ENCODE results near the gene PLD5.

Gene PLD5

DNA sequence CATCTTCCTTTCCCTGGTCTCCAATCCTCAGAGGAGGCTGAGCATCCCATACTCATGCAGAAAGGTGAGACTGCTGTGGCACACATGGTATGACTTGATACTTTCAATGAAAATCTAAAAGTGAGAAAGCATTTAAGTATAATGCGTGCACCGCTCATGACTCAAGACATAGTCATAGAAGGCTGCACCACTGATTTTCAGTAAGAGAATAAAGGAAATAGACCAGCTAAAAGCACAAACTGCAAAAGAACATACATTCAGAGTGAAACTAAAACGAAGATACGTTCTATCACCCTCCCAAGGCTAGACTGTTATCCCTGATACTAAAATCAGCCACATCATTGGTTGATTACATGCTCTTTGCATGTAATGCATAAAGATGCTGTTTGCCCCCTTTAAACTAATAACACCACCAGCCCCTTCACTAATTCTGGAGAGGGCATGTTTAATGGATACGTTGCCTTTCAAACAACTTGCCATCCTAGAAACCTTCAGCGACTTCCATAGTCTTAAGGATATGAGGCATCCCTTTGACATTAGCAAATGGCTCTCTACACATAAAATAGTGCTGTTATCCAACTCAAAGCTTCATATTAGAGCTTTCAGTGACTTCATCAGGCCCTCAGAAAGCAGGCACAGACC is 2.1 kb downstream of the PLD5 start:
- H3K4me3 ChIP-seq (ENCODE audit: control insufficient read depth, low read depth, low read length): no peak overlapping the region
- TF ChIP-seq, protein P1, sequence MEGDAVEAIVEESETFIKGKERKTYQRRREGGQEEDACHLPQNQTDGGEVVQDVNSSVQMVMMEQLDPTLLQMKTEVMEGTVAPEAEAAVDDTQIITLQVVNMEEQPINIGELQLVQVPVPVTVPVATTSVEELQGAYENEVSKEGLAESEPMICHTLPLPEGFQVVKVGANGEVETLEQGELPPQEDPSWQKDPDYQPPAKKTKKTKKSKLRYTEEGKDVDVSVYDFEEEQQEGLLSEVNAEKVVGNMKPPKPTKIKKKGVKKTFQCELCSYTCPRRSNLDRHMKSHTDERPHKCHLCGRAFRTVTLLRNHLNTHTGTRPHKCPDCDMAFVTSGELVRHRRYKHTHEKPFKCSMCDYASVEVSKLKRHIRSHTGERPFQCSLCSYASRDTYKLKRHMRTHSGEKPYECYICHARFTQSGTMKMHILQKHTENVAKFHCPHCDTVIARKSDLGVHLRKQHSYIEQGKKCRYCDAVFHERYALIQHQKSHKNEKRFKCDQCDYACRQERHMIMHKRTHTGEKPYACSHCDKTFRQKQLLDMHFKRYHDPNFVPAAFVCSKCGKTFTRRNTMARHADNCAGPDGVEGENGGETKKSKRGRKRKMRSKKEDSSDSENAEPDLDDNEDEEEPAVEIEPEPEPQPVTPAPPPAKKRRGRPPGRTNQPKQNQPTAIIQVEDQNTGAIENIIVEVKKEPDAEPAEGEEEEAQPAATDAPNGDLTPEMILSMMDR (conservative IDR thresholded peaks at IDR 0.05; ENCODE audit: control insufficient read depth, insufficient read depth, low read depth, low read length): no peak
- peak; percentile 48 for DNase-seq (ENCODE audit: low read depth)

DNA sequence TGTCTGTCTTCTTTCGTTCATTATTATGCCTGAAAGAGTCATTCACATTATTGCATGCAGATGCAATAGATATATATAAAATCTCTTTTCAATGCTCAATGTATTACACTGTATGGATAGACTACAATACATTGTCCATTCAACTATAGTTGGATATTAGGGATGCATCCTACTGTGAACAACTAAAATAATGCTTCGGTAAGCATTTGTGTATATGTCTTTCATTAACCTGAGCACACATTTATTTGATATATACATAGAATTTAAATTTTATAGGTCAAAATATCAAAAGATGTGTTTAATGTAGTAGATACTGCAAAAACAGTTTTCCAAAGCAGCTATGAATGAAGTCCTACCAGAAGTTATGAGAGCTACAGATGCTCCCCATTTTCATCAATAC is 8.9 kb downstream of the PLD5 start:
- TF ChIP-seq, protein P1 (conservative IDR thresholded peaks at IDR 0.05; ENCODE audit: control insufficient read depth, insufficient read depth, low read depth, low read length): no peak
- no peak for DNase-seq (ENCODE audit: low read depth)
- no peak overlapping the region for H3K4me3 ChIP-seq (ENCODE audit: control insufficient read depth, low read depth, low read length)

DNA sequence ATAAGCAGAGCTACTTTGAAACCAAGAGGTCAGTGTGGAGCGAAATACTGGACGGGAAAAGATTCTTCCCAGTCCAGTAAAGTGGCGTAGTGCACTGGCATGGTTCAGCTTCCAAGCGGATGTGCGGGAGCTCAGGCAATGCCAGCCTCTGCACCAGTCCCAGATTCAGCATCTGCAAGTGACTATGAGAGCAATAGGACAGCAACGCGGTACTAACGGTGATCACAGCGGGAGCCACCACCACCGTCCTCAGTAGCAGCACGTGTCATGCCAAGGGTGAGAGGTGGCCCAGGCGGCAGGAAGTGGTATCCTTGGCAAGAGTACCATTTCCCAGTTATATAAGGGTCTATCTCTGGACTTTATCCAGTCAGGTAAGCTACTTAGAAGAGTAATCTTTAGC is 17.8 kb downstream of the PLD5 start:
- TF ChIP-seq, protein P1 (conservative IDR thresholded peaks at IDR 0.05; ENCODE audit: control insufficient read depth, insufficient read depth, low read depth, low read length): no peak
- no peak overlapping the region for H3K4me3 ChIP-seq (ENCODE audit: control insufficient read depth, low read depth, low read length)
- DNase-seq (ENCODE audit: low read depth): no peak

DNA sequence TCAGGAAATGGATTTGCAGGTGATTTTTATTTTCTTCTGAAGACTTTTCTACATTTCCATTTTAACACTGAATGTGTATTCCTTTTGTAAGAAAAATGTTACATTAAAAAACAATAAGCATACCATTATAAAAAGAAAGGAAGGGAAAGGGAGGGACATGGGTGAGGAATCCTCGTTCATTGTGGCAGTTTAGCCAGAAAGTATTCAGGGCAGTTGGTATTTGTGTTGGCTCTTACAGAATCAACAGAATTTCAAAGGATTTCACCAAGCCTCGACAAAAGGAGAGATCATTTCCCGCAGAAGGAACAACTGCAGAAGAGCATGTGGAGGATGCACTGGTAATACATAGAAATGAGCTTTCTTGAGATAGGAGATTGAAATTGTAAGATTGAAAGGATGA is 35.0 kb downstream of the PLD5 start:
- H3K4me3 ChIP-seq (ENCODE audit: control insufficient read depth, low read depth, low read length): no peak overlapping the region
- DNase-seq (ENCODE audit: low read depth): no peak
- TF ChIP-seq, protein P1 (conservative IDR thresholded peaks at IDR 0.05; ENCODE audit: control insufficient read depth, insufficient read depth, low read depth, low read length): no peak

DNA sequence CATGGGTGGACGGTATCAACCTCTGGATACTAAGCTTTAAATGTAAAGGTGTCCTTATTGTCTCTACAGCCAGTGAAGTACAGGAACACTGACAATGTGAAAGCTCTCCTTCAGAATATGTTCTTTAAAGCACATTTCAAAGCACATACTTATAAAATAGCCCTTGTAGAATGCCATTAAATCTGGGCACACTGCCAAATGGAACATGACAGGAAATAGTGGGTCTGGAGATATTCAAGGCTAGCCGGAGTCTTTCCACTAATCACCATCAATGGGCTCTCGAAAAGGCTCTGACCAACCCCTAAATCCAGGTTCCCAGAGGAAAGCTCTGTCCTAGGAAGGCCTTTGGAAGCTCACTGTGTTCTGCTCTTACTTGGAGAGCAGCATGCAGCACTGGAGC is 46.6 kb downstream of the PLD5 start:
- no peak for DNase-seq (ENCODE audit: low read depth)
- no peak overlapping the region for H3K4me3 ChIP-seq (ENCODE audit: control insufficient read depth, low read depth, low read length)
- TF ChIP-seq, protein P1 (conservative IDR thresholded peaks at IDR 0.05; ENCODE audit: control insufficient read depth, insufficient read depth, low read depth, low read length): no peak

DNA sequence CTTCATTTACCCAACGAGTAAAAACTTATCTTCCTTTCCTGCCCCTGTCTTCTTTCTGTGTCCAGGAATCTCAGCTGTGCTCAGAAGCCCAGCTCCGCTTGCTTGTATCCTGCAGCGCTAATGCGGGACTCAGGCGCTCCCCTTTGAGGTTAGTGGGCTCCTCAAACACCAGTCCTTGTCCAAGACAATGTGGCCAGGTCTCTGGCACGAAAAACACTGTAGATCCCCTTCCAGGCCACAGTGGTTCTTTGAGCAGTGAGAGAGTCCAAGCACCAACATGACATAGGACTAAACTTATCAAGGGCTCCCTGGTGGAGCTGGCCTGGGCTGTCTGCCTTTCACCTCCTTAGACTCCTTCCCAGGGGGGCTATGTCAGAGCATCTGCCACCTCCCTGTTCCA is 53.7 kb downstream of the PLD5 start:
- DNase-seq (ENCODE audit: low read depth): no peak
- TF ChIP-seq, protein P1 (conservative IDR thresholded peaks at IDR 0.05; ENCODE audit: control insufficient read depth, insufficient read depth, low read depth, low read length): no peak
- H3K4me3 ChIP-seq (ENCODE audit: control insufficient read depth, low read depth, low read length): no peak overlapping the region

DNA sequence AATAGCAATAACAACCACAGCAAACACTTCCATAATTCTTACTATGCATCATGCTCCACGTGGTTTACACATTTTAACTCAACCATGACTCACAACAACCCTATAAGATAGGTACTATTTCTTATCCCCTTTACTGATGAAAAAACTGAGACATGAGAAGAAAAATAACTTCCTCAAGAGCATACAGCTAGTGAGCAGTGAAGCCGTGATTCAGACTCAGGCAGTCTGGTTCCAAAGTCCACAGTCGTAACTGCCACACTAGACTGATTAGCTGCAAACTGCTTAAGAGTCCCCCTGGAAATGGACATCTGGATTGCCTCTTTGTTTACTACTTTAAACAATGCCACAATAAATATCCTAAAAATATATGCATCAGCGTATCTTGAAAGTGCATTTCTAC is 55.7 kb downstream of the PLD5 start:
- peak; percentile 52 for DNase-seq (ENCODE audit: low read depth)
- H3K4me3 ChIP-seq (ENCODE audit: control insufficient read depth, low read depth, low read length): no peak overlapping the region
- TF ChIP-seq, protein P1 (conservative IDR thresholded peaks at IDR 0.05; ENCODE audit: control insufficient read depth, insufficient read depth, low read depth, low read length): no peak

Measured in fibroblast of mammary gland (primary cell).